Hematopoietic multipotent progenitor cell (in vitro differentiated cells): ENCODE data around the gene IPO5. TPM values are rescaled to one million over a fixed set of nuclear protein-coding genes. Genes with fewer than 3 reads are reported as not detected.

Experiments
- DNase-seq, 3 donors: peaks; one replicate each; pipeline ENCODE4 v3.0.0-alpha.2; 2011 to 2015; ENCODE audit warnings: low read depth in 2 of 3, low spot score in 2 of 3
- total RNA-seq: library from RNA; depleted of rRNA; stranded (reverse); fragments of >200 nt; gene quantifications from one replicate; pipeline ENCODE4 v1.2.3, GENCODE V29; 2012

The IPO5 gene
- 69.5 TPM for total RNA-seq

DNA sequence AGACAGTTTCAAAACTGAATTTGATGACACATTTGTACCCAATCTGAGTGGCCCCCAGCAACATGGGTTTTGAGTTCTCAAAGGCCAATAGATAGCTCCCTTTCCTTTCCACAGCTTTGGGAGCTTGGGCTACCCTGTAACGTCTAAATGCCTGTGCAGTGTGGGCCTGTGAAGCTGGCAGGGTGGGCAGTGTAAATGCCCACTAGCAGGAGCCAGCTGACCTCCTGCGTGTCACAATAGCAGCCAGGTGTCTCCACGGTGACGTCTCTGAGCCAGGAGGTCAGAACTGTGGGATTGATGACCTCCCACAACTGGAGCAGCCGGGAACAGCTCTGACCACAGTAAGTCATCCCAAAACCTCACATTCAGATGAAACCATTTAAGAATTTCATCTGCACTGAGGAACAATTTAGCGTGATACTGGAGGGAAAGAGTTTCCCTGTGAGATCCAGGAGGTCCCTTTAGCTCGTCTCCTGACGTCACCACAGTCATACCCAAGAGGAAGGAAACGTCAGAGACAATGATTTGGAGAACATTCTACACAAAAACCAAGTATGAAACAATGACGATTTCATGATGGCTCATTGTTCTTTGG is at the start of gene IPO5:
Gene IPO5, plus strand, starts transcription at position 300 of the 595 bp plus-strand sequence. CDS start 23,022 bp downstream, outside the sequence.
- no peak for DNase-seq

DNA sequence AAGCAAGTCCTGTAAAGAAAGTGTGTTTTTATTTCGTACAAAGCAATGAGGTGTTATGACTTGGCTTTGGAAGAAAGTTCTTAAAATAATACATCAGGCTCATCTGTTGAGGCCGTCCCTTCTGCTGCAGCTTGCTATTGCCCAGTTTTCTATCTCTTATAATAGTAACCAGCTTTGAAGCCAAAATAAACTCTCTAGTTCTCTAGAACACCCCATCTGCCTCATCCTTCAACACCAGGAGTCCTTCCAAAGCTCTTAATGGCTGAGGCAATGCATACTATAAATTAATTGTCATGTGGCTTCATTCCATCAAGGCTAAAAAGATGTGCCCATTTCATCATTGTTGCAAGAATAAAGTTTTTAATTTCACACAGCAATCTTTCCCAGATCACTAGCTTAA is 49.4 kb upstream of the IPO5 start:
- no peak for DNase-seq

DNA sequence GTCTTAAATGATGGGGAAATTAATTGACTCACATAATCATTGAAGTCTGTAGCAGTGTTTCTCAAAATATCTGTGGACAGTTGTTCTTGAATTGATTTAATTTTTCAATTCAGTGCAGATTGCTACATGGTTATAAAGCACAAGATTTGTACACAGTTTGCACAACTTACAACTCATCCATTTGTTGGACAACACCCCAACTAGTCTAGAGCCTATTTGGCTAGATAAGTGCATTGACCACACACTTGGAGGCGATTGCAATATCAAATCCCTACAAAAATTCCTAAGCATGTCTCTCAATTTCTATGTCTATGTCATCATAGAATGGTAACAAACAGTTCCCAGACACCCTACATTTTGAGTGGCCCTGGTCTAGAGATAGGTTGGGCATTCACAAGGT is 48.0 kb upstream of the IPO5 start:
- no peak for DNase-seq

DNA sequence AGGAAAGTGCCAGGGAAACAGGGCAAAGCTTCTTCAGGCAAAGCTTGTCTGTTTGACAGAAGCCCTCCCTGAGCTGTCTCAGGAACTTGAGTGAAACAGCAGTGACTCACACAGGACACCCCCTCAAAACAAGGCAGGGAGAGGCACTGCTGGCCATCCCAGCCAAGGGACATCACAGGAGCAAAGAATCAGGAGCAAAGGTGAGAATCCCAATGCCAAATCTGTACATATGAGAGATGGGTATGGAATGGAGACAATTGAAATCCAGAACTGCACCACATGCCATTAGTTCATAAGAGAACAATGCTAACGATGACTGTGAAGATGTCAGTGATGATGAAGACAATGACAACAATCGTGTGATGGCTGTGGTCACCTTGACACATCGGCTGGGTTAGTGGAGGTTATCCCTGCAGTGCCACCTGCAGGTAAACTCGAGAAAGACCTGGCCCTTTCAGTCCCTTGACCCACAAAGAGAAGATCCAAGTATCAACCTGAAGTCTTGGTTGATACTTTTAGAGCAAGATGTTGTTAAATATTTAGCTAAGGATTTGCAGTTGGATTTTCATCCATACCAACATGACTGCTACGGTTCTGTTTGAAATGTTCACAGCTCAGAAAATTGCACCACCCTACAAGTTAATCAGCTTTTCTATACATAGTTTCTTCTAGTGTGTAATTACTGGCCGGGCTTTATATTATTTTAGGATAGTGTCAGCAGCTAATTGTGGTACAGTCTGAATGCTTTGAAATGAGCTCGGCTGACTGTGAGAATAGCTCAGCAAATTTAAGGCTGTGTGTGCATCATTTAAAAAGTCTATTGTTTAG is 42.0 kb upstream of the IPO5 start:
- DNase-seq = no peak

DNA sequence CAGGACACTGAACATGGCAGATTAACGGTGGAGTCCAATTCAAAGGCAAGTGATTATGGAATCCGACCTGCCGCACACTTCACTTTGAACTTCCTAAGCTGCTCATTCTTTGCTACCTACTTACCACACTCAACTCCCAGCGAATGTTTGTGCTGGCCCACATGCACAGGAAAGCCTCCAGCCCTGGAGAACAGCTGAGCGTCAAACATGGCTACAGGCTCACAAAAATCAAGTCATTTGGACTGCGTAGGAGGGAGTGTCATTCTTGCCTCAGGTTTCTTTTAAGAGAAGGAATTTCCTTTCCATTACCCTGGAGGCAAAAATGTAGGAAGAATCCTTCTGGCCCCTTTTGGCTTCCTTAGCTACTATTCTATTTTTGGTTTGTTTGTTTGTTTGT is 41.3 kb upstream of the IPO5 start:
- no peak for DNase-seq

DNA sequence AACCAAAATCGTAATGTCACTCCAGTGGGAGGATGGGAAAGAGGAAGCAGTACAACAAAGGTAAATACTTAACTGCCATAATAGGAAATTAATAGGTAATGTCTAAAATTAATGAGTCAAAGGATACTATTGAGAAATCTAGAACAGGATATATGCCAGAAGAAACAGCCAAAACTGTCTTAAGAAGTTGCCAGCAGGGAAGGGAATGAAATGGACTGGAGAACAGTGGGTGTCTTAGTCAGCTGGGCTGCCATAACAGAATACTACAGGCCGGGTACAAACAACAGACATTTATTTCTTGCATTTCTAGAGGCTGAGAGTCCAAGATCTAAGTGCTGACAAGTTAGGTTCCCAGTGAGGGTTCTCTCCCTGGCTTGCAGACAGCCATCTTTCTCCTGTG is 40.3 kb upstream of the IPO5 start:
- DNase-seq = no peak

DNA sequence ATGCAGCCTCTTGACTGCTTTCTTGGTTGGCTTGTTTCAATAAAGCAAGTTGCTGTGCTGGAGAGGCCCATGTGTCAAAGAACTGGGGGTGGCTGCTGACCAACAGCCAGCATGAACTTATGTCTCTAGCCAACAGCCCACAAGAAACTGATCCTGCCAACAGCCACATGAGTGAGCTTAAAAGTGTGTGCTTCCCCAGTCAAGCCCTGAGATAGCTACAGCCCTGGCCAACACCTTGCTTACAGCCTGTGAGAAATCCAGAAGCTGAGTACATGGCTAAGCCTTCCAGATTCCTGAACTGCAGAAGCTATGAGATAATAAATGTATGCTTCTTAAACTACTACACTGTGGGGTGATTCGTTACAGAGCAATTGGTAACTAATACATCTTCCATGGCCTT is 38.9 kb upstream of the IPO5 start:
- DNase-seq = no peak

DNA sequence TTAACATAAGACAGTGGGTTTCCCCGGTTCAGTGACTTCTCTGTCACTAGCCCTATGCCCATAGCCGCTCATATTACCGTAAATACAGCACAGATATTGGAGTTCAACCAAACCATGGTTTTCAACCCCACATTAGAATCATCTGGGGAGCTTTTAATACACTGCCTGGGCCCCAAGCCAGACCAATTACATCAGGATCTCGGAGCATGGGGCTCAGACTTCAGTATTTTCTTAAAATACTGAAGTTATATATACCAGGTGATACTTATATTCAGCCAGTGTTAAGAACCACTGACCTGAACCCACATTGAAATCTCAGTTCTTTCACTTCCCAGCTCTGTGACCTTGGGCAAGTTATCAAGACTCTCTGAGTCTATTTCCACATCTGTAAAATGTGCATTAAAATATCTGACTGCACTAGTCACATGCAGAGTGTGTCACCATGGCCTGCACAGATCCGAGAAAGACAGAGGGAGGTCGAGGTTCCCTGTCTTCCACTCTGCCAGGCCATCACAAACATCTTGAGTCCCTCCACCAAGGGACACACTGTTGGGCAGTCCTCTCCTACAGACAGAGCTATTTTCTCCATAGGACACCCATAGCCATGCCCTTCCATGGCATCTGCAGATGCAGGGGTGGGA is 32.2 kb upstream of the IPO5 start:
- DNase-seq = no peak

DNA sequence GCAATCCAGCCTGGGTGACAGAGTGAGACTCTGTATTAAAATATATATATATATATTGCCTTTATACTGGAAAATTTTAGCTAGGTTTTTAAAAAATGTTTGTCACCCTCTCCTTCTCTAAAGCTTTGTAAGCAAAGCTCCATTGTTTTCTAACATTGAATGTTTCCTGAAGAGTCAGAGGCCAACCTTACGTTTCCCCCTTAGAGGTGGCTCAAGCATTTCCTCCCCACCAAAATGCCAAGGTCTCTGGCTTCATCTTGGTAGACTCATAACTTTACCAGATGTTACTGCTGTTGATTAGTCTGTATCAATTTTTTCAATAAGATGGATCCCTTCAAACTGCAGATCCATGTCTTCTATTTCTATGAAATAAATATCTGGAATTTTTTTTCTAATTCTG is 25.2 kb upstream of the IPO5 start:
- no peak for DNase-seq

DNA sequence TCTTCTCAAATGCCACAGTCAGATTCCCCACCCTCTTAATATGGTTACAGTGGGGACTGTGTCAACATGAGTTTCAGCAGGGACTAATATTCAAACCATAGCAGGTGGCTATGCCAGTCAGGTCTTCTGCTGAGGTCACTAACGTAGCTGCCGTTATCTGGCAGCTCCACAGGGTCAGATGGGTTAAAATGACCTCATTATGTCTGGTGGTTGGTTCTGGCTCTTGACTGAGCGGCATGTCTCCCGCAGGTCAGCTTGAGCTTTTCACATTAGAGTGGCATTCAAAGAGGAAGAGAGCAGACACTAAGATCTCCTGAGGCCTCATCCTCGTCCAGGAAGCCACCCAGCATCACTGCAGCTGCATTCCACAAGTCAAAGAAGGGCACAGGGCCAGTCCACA is 21.4 kb upstream of the IPO5 start:
- DNase-seq = no peak

DNA sequence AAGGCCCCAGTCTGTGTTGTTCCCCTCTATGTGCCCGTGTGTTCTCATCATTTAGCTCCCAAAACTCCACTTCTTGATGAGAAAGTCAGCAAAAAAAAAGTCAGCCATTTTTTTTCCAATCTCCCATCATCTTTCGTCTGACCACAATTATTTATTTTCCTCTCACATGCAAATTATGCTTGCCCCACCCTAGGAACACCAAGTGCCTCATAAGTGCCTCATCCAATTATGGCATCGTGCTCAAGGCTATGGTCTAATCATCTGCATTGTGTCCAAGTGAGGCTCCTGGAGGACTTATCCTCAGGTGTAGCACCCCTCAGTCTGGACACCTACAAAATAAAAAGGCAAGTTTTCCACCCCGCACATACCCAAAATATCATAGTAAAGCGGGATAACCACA is 20.8 kb upstream of the IPO5 start:
- no peak for DNase-seq

DNA sequence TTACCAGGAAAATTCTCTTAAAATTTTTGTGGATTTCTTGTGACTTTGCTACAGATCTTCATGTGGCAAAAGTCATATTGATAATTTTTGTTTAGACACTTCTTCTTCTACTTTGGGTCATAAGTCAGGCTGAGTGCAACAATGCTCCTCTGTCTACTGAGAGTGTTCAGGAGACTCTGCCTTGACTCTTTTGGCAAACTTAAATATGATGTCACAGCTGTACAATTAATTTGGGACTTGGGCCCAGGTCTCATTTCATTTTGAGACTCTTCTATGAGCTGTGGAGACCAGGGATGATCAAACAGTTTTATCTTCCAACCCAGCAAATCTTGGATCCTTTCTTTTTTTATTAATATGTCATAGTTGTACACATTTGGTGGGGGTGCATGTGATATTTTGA is 19.7 kb upstream of the IPO5 start:
- DNase-seq = no peak

DNA sequence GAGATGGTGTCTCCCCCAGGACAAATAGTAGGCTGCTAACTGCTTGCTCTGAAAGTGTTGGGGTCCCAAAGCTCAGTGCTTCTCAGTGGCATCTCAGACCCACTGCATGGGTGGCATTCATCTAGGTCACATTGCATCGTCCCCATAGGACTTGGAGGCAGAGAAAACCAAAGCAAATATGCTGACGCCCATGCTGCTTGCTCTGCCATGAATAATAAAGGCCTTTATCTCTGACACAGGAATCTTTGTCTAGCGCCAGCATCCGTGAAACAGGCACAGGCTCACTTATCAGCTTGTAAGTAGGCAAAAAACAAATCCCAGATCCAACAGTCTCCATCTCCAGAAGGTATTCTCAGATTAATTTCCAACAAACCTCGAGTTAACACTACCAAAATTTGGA is 18.9 kb upstream of the IPO5 start:
- DNase-seq = no peak

DNA sequence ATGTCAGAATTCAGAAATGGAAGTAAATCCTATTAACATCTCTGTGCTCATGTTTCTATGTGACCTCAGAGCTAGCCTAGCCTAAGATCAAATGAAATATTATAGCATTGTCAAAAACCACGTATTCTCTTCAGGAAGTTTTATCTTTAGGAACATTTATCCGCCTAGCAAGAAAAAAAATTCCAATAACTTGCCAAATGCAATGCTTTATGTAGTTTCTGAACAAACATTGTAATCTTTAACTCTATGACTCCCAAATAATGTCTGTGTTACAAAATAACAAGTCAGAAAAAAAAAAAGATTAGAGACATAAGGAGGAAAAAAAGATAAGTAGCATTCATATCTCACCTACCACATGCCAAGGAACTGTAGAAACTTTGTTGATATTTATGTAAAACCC is 18.4 kb upstream of the IPO5 start:
- no peak for DNase-seq

DNA sequence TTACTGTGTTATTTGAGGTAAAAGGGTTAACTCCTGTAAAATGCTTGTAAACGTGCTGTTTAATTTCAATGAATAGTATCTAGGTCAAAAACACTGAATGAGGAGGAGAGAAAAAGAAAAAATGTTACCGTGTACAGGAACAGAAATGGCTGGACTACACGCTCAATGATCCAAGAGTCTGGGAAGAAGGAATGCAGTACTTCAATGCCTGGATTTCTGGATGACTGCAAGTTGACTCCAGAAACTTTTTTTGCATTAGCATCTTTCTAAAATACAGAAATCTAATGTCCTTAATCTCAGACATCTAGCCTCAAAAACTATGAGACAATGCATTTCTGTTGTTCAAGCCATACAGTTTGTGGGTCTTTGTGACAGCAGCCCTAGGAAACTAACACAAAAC is 17.4 kb upstream of the IPO5 start:
- no peak for DNase-seq

DNA sequence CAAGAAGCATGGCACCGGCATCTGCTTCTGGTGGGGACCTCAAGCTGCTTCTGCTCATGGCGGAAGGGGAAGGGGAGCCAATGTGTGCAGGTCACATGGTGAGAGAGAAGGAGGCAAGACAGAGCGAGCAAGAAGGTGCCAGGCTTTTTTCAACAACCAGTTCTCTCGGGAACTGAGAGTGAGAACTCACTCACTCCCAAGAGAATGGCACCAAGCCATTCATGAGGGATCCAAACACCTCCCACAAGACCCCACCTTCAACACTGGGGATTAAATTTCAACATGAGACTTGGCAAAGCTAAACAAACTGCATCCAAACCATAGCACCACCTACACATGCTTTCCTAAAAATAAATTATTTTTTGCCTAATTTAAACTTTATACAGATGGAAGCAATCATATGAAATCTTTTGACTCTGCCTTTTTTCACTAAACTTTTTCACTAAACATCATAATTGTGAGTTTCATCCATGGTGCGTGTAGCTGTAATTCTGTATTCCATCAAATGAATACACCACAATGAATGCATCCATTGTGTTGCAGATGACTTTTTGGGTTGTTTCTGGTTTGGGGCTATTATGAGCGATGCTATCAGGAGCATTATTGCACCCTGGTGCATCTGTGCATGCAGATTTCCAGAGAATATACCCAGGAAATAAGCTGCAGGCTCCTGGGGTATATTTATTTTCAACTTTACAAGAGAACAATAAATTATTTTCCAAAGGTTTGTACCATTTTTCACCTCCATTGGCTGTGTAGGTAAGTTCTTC is 14.6 kb upstream of the IPO5 start:
- DNase-seq = no peak

DNA sequence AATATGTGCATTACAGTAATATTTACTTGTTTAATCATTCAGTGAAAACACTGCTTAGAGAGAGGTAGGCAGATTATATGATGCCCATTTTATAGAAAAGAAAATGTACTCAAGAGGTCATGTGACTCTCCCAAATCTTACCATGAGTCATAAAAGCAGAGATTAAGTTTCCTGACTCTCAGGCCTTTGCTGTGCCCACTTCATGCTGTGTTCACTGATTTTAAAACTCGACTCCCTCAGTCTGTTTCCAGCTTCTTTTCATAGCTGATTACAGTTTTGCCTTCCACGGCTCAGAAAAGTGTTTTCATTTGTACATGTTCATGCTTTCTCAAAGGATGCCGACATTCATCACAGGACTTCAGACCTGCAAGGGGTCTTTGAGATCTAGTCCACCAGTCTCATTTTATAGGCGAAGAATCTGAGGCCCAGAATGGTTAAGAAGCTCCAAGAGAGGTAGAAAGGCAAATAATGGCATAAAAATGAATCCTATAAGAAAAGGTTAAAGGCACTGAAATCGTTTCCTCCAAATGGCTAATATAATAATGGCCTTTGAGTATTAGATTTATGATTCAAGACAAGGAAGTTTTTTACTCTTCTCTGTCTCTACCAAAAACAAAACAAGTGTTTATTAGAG is 9.0 kb upstream of the IPO5 start:
- DNase-seq = no peak

DNA sequence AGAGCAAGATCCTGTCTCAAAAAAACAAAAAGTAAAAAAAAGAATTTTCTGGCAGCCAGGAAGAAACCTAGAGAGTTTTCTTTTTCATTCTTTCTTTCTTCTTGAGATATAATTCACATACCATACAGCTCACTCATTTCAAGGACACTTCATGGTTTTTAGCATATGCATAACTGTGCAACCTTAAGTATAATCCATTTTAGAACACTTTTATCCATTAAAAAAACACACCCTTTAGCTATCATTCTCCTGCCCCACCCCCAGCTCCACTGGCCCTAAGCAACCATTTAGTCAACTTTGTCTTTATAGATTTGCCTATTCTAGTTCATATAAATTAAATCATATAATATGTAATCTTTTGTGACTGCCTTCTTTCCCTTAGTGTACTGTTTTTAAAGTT is 8.1 kb upstream of the IPO5 start:
- no peak for DNase-seq

DNA sequence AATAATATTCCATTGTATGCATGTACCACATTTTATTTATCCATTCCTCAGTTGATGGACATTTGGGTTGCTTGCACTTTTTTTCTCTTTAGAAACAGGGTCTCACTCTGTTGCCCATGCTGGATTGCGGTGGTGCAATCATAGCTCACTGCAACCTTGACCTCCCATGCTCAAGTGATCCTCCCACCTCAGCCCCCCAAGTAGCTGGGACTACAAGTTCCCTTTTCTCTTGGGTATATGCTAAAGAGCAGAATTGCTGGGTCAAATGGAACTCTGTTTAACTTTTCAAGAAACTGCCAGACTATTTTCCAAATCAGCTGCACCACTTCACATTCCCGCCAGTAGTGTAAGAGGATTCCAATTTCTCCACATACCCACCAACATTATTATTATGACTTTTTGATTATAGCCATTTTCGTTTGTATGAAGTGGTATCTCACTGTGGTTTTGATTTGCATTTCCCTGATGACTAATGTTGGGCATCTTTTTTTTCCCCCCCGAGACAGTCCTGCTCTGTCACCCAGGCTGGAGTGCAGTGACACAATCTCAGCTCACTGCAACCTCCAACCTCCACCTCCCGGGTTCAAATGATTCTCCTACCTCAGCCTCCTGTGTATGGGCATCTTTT is 7.6 kb upstream of the IPO5 start:
- DNase-seq = no peak

DNA sequence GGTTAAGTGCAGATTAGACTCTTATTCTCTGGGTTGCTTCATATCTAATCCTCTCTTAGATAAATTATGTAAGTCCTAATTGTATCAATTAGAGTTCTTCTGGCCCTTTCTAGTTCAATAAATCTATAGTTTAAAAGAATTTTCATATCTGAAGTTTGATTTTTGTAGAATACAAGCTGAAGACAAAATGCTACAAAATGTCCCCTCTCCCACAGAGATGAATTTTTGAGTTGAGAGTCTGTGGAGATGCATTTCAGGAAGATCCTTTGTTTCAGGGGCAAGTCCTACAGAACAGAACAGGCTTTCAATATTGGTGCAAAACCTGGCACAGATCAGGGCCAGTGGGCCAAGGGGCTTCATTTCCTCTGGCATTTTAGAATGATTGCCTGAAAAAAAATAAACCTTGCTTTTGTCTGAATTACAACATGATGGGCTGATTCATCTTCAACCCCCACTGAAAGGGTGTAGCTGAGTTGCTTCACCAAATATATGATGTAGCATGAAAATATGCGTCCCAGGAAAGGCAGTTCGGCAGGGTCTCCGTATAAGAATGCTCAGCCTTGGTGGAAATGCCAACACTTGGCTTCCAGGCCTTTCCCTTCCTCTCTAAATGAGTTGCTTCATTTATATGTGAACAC is 6.4 kb upstream of the IPO5 start:
- DNase-seq = no peak
